H1 (cell line): Measurements from ENCODE around the gene DNAAF3. TPM values are rescaled to one million over a fixed set of nuclear protein-coding genes. Genes with fewer than 3 reads are reported as not detected.

ENCODE experiments used
- CTCF ChIA-PET: fragments of 300-600 bp; sonication (Branson Sonifier 250); formaldehyde crosslinking; loops from one replicate; lab custom pipeline; 2021; ENCODE audit not compliant: partially characterized antibody; lab: Charles Lee
- POLR2A ChIA-PET: fragments of 300-600 bp; sonication (Branson Sonifier 250); formaldehyde crosslinking; loops from one replicate; lab custom pipeline; 2021; ENCODE audit warnings: inconsistent platforms; ENCODE audit not compliant: partially characterized antibody; lab: Charles Lee
- DNase-seq, 2 experiments: peaks; one replicate each; pipeline versions ENCODE4 v3.0.0 to v3.0.0-alpha.2; 2010 to 2022; ENCODE audit warnings: low spot score in 2 of 2, low read depth in 1 of 2, mixed read lengths in 1 of 2
- FAIRE-seq: peaks from 2 replicates; lab custom pipeline; 2011; peaks lifted over from hg19 to GRCh38; lab: Jason Lieb, UNC
- H2AFZ ChIP-seq: 2 replicates; pipeline ENCODE4 v1.8.1; 2012; ENCODE audit warnings: low read length, inconsistent platforms
- H2AK5ac ChIP-seq: 2 replicates; pipeline ENCODE4 v1.6.1; 2013; ENCODE audit warnings: low read depth, low read length
- H2BK120ac ChIP-seq: replicated peaks from 2 replicates; pipeline ENCODE3; 2013; ENCODE audit warnings: low read depth, low read length, inconsistent platforms
- H2BK12ac ChIP-seq: 2 replicates; pipeline ENCODE4 v1.6.1; 2013; ENCODE audit warnings: low read depth, low read length
- H2BK15ac ChIP-seq: 2 replicates; pipeline ENCODE4 v1.6.1; 2013; ENCODE audit warnings: low read length
- H2BK20ac ChIP-seq: 2 replicates; pipeline ENCODE4 v1.6.1; 2013; ENCODE audit warnings: low read length
- H2BK5ac ChIP-seq: 2 replicates; pipeline ENCODE4 v1.6.1; 2013; ENCODE audit warnings: low read depth, low read length
- H3K14ac ChIP-seq: 2 replicates; pipeline ENCODE4 v1.6.1; 2013; ENCODE audit warnings: inconsistent platforms; ENCODE audit not compliant: insufficient read length
- H3K18ac ChIP-seq: 2 replicates; pipeline ENCODE4 v1.6.1; 2013; ENCODE audit warnings: low read length; ENCODE audit errors: extremely low read depth
- H3K23ac ChIP-seq: 2 replicates; pipeline ENCODE4 v1.6.1; 2013; ENCODE audit warnings: inconsistent platforms; ENCODE audit not compliant: insufficient read length
- H3K23me2 ChIP-seq: 2 replicates; pipeline ENCODE4 v1.6.1; 2013; ENCODE audit warnings: low read depth, low read length
- H3K27ac ChIP-seq: 2 replicates; pipeline ENCODE4 v1.6.1; 2011; ENCODE audit warnings: low read depth, low read length, inconsistent platforms
- H3K27me3 ChIP-seq, 4 experiments: replicated peaks in 1 of 4; 1 replicate in 1 of 4; 2 replicates in 3 of 4; pipeline versions ENCODE4 v1.6.1 to v1.8.1; 2011 to 2013; ENCODE audit warnings: low read length in 3 of 4, mild to moderate bottlenecking in 3 of 4, inconsistent platforms in 2 of 4, mixed read lengths in 2 of 4, moderate library complexity in 1 of 4; ENCODE audit not compliant: control insufficient read depth in 3 of 4, insufficient read depth in 3 of 4; ENCODE audit errors: extremely low read depth in 1 of 4
- H3K36me3 ChIP-seq, 4 experiments: 2 replicates each; pipeline versions ENCODE4 v1.6.1 to v1.8.1; 2011 to 2013; ENCODE audit warnings: mild to moderate bottlenecking in 4 of 4, low read length in 3 of 4, moderate library complexity in 2 of 4, control low read depth in 1 of 4, inconsistent platforms in 1 of 4; ENCODE audit not compliant: insufficient read depth in 4 of 4, control insufficient read depth in 2 of 4
- H3K4ac ChIP-seq: replicated peaks from 2 replicates; pipeline ENCODE3; 2013; ENCODE audit warnings: low read length, low read depth, mixed read lengths, inconsistent platforms; ENCODE audit not compliant: insufficient read length
- H3K4me1 ChIP-seq, 4 experiments: replicated peaks in 1 of 4; 1 replicate in 1 of 4; 2 replicates in 3 of 4; pipeline versions ENCODE4 v1.6.1 to v1.8.1; 2011 to 2013; ENCODE audit warnings: low read length in 3 of 4, inconsistent platforms in 2 of 4, mixed read lengths in 1 of 4; ENCODE audit not compliant: insufficient read depth in 4 of 4, control insufficient read depth in 3 of 4
- H3K4me2 ChIP-seq, 2 experiments: 2 replicates each; pipeline versions ENCODE4 v1.6.1 to v1.8.1; 2011 to 2013; ENCODE audit warnings: low read depth in 2 of 2, low read length in 2 of 2, control low read depth in 1 of 2, inconsistent platforms in 1 of 2, mild to moderate bottlenecking in 1 of 2; ENCODE audit not compliant: insufficient read depth in 1 of 2
- H3K4me3 ChIP-seq, 4 experiments: fragments of 200-600, 300-600 bp in 1 of 4; sonication (generic), shearing (Covaris generic), sonication (Bioruptor Twin) in 1 of 4; 2 replicates each; pipeline versions ENCODE4 v1.5.1 to v1.8.1; 2011 to 2016; ENCODE audit warnings: low read length in 4 of 4, low read depth in 3 of 4, control low read depth in 2 of 4, inconsistent platforms in 2 of 4, mild to moderate bottlenecking in 2 of 4, mixed read lengths in 1 of 4, moderate library complexity in 1 of 4; ENCODE audit not compliant: insufficient read depth in 2 of 4; ENCODE audit errors: extremely low read depth in 1 of 4
- H3K56ac ChIP-seq: replicated peaks from 2 replicates; pipeline ENCODE3; 2013; ENCODE audit warnings: low read depth, mild to moderate bottlenecking, mixed read lengths, low read length, inconsistent platforms; ENCODE audit not compliant: insufficient read length
- H3K79me1 ChIP-seq: 2 replicates; pipeline ENCODE4 v1.6.1; 2013; ENCODE audit warnings: low read depth, low read length, control low read depth
- H3K79me2 ChIP-seq, 2 experiments: 2 replicates each; pipeline versions ENCODE4 v1.6.1 to v1.8.1; 2012 to 2013; ENCODE audit warnings: low read length in 2 of 2, mild to moderate bottlenecking in 2 of 2, inconsistent platforms in 1 of 2; ENCODE audit not compliant: insufficient read depth in 2 of 2, control insufficient read depth in 1 of 2
- H3K9ac ChIP-seq, 4 experiments: replicated peaks in 1 of 4; 1 replicate in 1 of 4; 2 replicates in 3 of 4; pipeline versions ENCODE4 v1.6.1 to v1.8.1; 2011 to 2013; ENCODE audit warnings: low read depth in 3 of 4, low read length in 3 of 4, control low read depth in 2 of 4, mild to moderate bottlenecking in 2 of 4, moderate library complexity in 2 of 4, inconsistent platforms in 1 of 4; ENCODE audit errors: extremely low read depth in 1 of 4
- H3K9me3 ChIP-seq, 2 experiments: 2 replicates each; pipeline versions ENCODE4 v1.6.1 to v1.8.1; 2012 to 2013; ENCODE audit warnings: mild to moderate bottlenecking in 2 of 2, moderate library complexity in 2 of 2, control low read depth in 1 of 2, inconsistent platforms in 1 of 2, low read depth in 1 of 2, low read length in 1 of 2, mixed read lengths in 1 of 2; ENCODE audit not compliant: insufficient read depth in 2 of 2
- H4K20me1 ChIP-seq, 2 experiments: replicated peaks in 1 of 2; 2 replicates each; pipeline versions ENCODE3 to v1.8.1; 2011 to 2013; ENCODE audit warnings: inconsistent platforms in 2 of 2, low read length in 2 of 2, mild to moderate bottlenecking in 1 of 2; ENCODE audit not compliant: insufficient read depth in 2 of 2, control insufficient read depth in 1 of 2
- H4K5ac ChIP-seq: 2 replicates; pipeline ENCODE4 v1.6.1; 2013; ENCODE audit warnings: low read length, low read depth, mixed read lengths, inconsistent platforms; ENCODE audit not compliant: insufficient read length
- H4K8ac ChIP-seq: 2 replicates; pipeline ENCODE4 v1.8.0; 2013; ENCODE audit warnings: mild to moderate bottlenecking, moderate library complexity, low read length, inconsistent platforms; ENCODE audit not compliant: insufficient read depth; ENCODE audit errors: extremely low read depth
- H4K91ac ChIP-seq: replicated peaks from 2 replicates; pipeline ENCODE3; 2013; ENCODE audit warnings: low read length, mixed read lengths, inconsistent platforms; ENCODE audit not compliant: insufficient read length
- ASH2L ChIP-seq: fragments of 200-600, 300-600 bp; sonication (generic); IDR thresholded peaks from one replicate; pipeline ENCODE4 v1.7.1; 2017; ENCODE audit warnings: low read length
- CHD1 ChIP-seq: IDR thresholded peaks from 2 replicates; pipeline ENCODE4 v1.6.1; 2012; ENCODE audit warnings: low read depth, low read length, improper control_type of control experiment
- EZH2 ChIP-seq: fragments of 200-600 bp; sonication (generic); IDR thresholded peaks from 2 replicates; pipeline ENCODE4 v1.7.1; 2012; ENCODE audit warnings: low read depth, mild to moderate bottlenecking, moderate library complexity, low read length, inconsistent platforms; ENCODE audit not compliant: severe bottlenecking
- GABPA ChIP-seq: IDR thresholded peaks from 2 replicates; pipeline ENCODE4 v1.6.1; 2011; ENCODE audit warnings: mild to moderate bottlenecking, low read length, moderate library complexity, borderline replicate concordance; ENCODE audit not compliant: insufficient read depth
- MAFK ChIP-seq: IDR thresholded peaks from 2 replicates; pipeline ENCODE4 v1.6.1; 2012; ENCODE audit warnings: low read depth, mild to moderate bottlenecking, improper control_type of control experiment, low read length
- NRF1 ChIP-seq: IDR thresholded peaks from 2 replicates; pipeline ENCODE4 v1.6.1; 2011; ENCODE audit warnings: mild to moderate bottlenecking, low read depth, low read length, improper control_type of control experiment
- POLR2AphosphoS5 ChIP-seq: IDR thresholded peaks from 2 replicates; pipeline ENCODE4 v1.6.1; 2011; ENCODE audit warnings: low read depth, low read length
- SP4 ChIP-seq: IDR thresholded peaks from 2 replicates; pipeline ENCODE4 v1.6.1; 2012; ENCODE audit warnings: low read length, inconsistent platforms
- TAF1 ChIP-seq: IDR thresholded peaks from 2 replicates; pipeline ENCODE4 v1.6.1; 2011; ENCODE audit warnings: mild to moderate bottlenecking, low read depth, low read length
- TBP ChIP-seq: IDR thresholded peaks from 2 replicates; pipeline ENCODE4 v1.6.1; 2011; ENCODE audit warnings: low read depth, low read length, improper control_type of control experiment
- WGBS, 2 experiments: shearing (Covaris generic) in 1 of 2; methylation state at CpG; one replicate each; pipeline versions ENCODE4 v1.1.6 to v1.1.7; 2013 to 2015; ENCODE audit warnings: low lambda C conversion rate in 2 of 2, mixed read lengths in 2 of 2, inconsistent platforms in 1 of 2, low coverage in 1 of 2, missing lambda C conversion rate in 1 of 2; ENCODE audit not compliant: insufficient replicate concordance in 2 of 2, insufficient coverage in 1 of 2, insufficient read length in 1 of 2; ENCODE audit errors: extremely low coverage in 1 of 2, missing lambda C conversion rate in 1 of 2; 5-methylcytosine and 5-hydroxymethylcytosine counted together
- polyA plus RNA-seq, 7 experiments: library from polyadenylated mRNA; depleted of rRNA in 3 of 7; stranded (reverse) in 5 of 7; unstranded in 2 of 7; fragments of >200 nt in 5 of 7; fragments of 200-250 nt in 2 of 7; gene quantifications; 1 replicate in 5 of 7; 2 replicates in 1 of 7; 4 replicates in 1 of 7; pipeline versions ENCODE4 v1.2.1 to v1.2.3, GENCODE V29; 2011 to 2013; ENCODE audit warnings: missing spikeins in 2 of 7, mixed read lengths in 2 of 7
- total RNA-seq: library from RNA; stranded (reverse); fragmentation: NEBNext Ultra II Directional; extraction: Animal tissue kit (Norgen Biotek cat#: 25700); gene quantifications from 2 replicates; pipeline ENCODE4 v1.2.1, GENCODE V29; 2021

DNAAF3 gene
- total and polyA plus RNA-seq, 2 of the 8 experiments (the other 6 are each of a cell fraction or from before 2014, with no cell fraction given): 5.4 to 8.0 TPM

DNA sequence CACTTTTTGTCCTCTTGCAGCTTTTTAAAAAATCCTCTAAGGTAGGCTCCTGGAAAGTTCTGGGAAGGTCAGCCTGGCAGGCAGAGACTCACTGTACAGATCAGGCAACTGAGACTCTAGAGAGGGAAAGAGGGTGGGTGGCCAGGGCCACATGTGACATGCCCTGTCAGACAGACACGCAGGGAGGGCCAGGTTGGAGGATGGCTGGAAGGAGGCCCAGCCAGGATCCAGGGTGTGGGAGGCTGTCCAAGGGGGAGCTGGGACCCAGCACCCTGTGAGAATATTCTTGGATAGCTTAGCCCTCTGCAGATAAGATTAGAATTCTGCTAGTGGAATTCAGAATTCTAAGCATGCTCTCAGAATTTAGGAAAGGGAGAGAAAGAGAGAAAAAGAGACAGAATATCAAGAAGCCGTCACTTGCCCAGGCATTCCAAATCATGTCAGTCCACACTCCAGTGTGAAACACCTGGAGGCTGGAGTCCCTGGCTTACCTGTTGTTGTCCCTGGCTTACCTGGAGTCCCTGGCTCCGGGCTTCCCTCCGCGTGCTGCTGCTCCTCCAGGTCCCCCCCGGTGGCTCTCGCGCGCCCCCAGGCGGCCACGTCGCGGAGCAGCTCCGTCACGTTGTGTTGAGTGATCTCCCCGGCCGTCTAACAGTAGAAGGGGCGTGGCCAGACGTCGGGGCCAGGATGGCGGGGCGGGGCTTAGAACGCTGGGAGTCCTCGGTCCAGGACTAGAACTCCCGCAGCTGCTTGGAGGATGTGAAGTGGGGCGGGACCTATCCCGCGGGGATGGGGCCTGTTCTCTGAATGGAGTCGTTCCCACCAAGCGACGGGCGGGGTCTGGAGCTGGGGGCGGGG is 6.1 kb downstream of the DNAAF3 start:
- peak overlapping the region in 1 of 4 experiments; percentile 65; a peak in 2 of 8 replicates for H3K4me3 ChIP-seq
- 4% methylated on average over 27 of the region's 33 CpGs; no CpG with 5 or more reads in 1 of the 2 experiments for WGBS, 2 experiments
- TF ChIP-seq POLR2AphosphoS5 (no peak), NRF1 (no peak), ASH2L (no peak), SP4 (no peak), TAF1 (0 out of 2 replicates have a peak, but pooled peaks have one; percentile 21), GABPA (no peak), MAFK (no peak), TBP (no peak), EZH2 (no peak), CHD1 (no peak)

More for the DNA sequence above, 6.1 kb downstream of the DNAAF3 start:
- no peak overlapping the region for H4K5ac ChIP-seq
- no peak overlapping the region for H3K23ac ChIP-seq
- no peak overlapping the region for H4K8ac ChIP-seq
- H3K4ac ChIP-seq: peak overlapping the region; percentile 63
- no peaks in the 10 kb centered on the region for H3K9me3 ChIP-seq
- peaks cover 3 to 25% (median 9%) of the 10 kb centered on the region in 4 experiments for H3K4me1 ChIP-seq
- H3K18ac ChIP-seq: peak overlapping the region; percentile 48
- H2BK15ac ChIP-seq: peak overlapping the region; percentile 88
- POLR2A ChIA-PET: interaction anchor here (0.7 to 2.7 kb wide), 12 partner anchors 9 to 697 kb away, joined by 3 to 16 read pairs (median 4); partner anchors contain the start of genes LENG9 and UBE2S
- H4K91ac ChIP-seq: peak overlapping the region; percentile 66
- H2BK120ac ChIP-seq: no peak overlapping the region
- no peak overlapping the region for H2AFZ ChIP-seq
- no peak overlapping the region for H3K27ac ChIP-seq
- FAIRE-seq (no peak), DNase-seq (peak; percentile 96 to 100)
- H3K79me1 ChIP-seq: no peaks in the 10 kb centered on the region
- H3K36me3 ChIP-seq: no peaks in the 10 kb centered on the region
- H3K27me3 ChIP-seq: peaks cover 5 to 16% (median 14%) of the 10 kb centered on the region in 4 experiments; a peak in 6 of 7 replicates
- H4K20me1 ChIP-seq: peaks cover 0 to 1% of the 10 kb centered on the region in 2 experiments
- no peaks in the 10 kb centered on the region for H3K79me2 ChIP-seq
- H2BK20ac ChIP-seq: no peak overlapping the region
- H2AK5ac ChIP-seq: no peak overlapping the region
- H2BK12ac ChIP-seq: peak overlapping the region; percentile 92; the same call in 1 of the 2 replicates
- no peak overlapping the region for H3K14ac ChIP-seq
- 0 out of 4 replicates have a peak overlapping the region, but pooled peaks of 1 of the 2 experiments have one; percentile 41 for H3K4me2 ChIP-seq
- no peak overlapping the region for H3K56ac ChIP-seq
- H3K9ac ChIP-seq: no peak overlapping the region
- CTCF ChIA-PET: interaction anchor here (0.5 to 5.3 kb wide), 39 partner anchors 9 to 712 kb away, joined by 3 to 118 read pairs (median 4); partner anchors contain the start of genes LENG8, SYT5 and TNNT1
- H3K23me2 ChIP-seq: peaks cover 10% of the 10 kb centered on the region; the same call in 1 of the 2 replicates
- H2BK5ac ChIP-seq: no peak overlapping the region
